ENCODE measurements around the gene RHBDF1. TPM values are rescaled to one million over a fixed set of nuclear protein-coding genes. Genes with fewer than 3 reads are reported as not detected.

RHBDF1 gene
- total and polyA plus RNA-seq, 9 of the 15 experiments (the other 6 are each of a cell fraction or from before 2014, with no cell fraction given) = 1.0 to 8.2 (median 4.2) TPM

DNA sequence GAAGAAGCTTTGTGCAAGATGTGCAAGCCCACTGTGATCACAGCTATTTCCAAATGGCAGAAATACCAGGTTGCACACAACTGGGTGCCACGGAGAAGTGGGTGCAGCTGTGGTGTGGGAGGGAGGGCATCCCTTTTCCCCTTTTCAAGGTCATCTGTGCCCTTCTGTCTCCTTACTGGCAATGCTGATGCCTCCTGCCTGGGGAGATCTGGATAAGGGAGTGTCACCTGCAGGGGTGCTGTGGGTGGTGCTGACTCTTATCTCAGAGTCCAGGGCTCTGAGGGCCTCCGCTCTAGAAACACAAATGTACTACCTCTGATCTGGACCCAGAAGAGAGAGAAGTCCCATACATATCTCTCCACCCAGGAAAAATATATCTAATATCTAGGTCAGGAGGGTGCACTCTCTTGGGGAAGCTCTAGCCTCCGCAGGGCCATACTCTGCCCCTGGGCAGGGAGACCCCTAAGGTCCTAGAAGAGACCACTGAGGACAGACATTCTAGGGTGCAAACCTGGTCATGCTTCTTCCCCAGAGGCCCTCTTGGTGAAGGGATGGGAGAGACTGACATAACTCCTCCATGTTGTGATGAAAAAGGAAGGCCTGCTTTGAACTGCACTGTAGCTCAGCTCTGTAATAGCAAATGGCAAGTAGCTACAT is 47.5 kb upstream of the RHBDF1 start (continued):
- TF ChIP-seq, protein P1, sequence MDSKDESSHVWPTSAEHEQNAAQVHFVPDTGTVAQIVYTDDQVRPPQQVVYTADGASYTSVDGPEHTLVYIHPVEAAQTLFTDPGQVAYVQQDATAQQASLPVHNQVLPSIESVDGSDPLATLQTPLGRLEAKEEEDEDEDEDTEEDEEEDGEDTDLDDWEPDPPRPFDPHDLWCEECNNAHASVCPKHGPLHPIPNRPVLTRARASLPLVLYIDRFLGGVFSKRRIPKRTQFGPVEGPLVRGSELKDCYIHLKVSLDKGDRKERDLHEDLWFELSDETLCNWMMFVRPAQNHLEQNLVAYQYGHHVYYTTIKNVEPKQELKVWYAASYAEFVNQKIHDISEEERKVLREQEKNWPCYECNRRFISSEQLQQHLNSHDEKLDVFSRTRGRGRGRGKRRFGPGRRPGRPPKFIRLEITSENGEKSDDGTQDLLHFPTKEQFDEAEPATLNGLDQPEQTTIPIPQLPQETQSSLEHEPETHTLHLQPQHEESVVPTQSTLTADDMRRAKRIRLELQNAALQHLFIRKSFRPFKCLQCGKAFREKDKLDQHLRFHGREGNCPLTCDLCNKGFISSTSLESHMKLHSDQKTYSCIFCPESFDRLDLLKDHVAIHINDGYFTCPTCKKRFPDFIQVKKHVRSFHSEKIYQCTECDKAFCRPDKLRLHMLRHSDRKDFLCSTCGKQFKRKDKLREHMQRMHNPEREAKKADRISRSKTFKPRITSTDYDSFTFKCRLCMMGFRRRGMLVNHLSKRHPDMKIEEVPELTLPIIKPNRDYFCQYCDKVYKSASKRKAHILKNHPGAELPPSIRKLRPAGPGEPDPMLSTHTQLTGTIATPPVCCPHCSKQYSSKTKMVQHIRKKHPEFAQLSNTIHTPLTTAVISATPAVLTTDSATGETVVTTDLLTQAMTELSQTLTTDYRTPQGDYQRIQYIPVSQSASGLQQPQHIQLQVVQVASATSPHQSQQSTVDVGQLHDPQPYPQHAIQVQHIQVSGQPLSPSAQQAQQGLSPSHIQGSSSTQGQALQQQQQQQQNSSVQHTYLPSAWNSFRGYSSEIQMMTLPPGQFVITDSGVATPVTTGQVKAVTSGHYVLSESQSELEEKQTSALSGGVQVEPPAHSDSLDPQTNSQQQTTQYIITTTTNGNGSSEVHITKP (IDR thresholded peaks at IDR 0.05; ENCODE audit: partially characterized antibody) = no peak
- TF ChIP-seq FOXO4 (CRISPR knock-in tag; IDR thresholded peaks at IDR 0.05) = no peak
- TF ChIP-seq, protein P2, sequence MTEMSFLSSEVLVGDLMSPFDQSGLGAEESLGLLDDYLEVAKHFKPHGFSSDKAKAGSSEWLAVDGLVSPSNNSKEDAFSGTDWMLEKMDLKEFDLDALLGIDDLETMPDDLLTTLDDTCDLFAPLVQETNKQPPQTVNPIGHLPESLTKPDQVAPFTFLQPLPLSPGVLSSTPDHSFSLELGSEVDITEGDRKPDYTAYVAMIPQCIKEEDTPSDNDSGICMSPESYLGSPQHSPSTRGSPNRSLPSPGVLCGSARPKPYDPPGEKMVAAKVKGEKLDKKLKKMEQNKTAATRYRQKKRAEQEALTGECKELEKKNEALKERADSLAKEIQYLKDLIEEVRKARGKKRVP (CRISPR knock-in tag; IDR thresholded peaks at IDR 0.05) = peak; percentile 25; the same call in 1 of the 2 replicates
- TF ChIP-seq OTX1 (CRISPR knock-in tag; IDR thresholded peaks at IDR 0.05) = no peak
- TF ChIP-seq FIP1L1 (IDR thresholded peaks at IDR 0.05; ENCODE audit: low read depth, low read length, poor library complexity, severe bottlenecking) = no peak
- TF ChIP-seq, protein P3, sequence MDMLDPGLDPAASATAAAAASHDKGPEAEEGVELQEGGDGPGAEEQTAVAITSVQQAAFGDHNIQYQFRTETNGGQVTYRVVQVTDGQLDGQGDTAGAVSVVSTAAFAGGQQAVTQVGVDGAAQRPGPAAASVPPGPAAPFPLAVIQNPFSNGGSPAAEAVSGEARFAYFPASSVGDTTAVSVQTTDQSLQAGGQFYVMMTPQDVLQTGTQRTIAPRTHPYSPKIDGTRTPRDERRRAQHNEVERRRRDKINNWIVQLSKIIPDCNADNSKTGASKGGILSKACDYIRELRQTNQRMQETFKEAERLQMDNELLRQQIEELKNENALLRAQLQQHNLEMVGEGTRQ (CRISPR knock-in tag; IDR thresholded peaks at IDR 0.05) = no peak
- TF ChIP-seq, protein P4, sequence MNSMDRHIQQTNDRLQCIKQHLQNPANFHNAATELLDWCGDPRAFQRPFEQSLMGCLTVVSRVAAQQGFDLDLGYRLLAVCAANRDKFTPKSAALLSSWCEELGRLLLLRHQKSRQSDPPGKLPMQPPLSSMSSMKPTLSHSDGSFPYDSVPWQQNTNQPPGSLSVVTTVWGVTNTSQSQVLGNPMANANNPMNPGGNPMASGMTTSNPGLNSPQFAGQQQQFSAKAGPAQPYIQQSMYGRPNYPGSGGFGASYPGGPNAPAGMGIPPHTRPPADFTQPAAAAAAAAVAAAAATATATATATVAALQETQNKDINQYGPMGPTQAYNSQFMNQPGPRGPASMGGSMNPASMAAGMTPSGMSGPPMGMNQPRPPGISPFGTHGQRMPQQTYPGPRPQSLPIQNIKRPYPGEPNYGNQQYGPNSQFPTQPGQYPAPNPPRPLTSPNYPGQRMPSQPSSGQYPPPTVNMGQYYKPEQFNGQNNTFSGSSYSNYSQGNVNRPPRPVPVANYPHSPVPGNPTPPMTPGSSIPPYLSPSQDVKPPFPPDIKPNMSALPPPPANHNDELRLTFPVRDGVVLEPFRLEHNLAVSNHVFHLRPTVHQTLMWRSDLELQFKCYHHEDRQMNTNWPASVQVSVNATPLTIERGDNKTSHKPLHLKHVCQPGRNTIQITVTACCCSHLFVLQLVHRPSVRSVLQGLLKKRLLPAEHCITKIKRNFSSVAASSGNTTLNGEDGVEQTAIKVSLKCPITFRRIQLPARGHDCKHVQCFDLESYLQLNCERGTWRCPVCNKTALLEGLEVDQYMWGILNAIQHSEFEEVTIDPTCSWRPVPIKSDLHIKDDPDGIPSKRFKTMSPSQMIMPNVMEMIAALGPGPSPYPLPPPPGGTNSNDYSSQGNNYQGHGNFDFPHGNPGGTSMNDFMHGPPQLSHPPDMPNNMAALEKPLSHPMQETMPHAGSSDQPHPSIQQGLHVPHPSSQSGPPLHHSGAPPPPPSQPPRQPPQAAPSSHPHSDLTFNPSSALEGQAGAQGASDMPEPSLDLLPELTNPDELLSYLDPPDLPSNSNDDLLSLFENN (IDR thresholded peaks at IDR 0.05; ENCODE audit: low read depth in 2 of 2, low read length in 2 of 2) = peak in 1 of 2 experiments; percentile 71; a peak in 1 of 4 replicates
- TF ChIP-seq AFF4 (CRISPR knock-in tag; IDR thresholded peaks at IDR 0.05) = no peak
- 0 out of 2 replicates have a peak, but pooled peaks have one; percentile 7 for TF ChIP-seq ZNF444 (CRISPR knock-in tag; IDR thresholded peaks at IDR 0.05)
- peak; percentile 78; the same call in 1 of the 2 replicates for TF ChIP-seq POLR2AphosphoS5 (IDR thresholded peaks at IDR 0.05; ENCODE audit: control insufficient read depth, insufficient read depth, low read depth, low read length)
- no peak for TF ChIP-seq ZNF174 (CRISPR knock-in tag; IDR thresholded peaks at IDR 0.05)
